ENCODE data around the gene GALNT13. TPM values are rescaled to one million over a fixed set of nuclear protein-coding genes. Genes with fewer than 3 reads are reported as not detected.

Gene GALNT13
- total RNA-seq, 1 experiment from 2014 or later: not detected

DNA sequence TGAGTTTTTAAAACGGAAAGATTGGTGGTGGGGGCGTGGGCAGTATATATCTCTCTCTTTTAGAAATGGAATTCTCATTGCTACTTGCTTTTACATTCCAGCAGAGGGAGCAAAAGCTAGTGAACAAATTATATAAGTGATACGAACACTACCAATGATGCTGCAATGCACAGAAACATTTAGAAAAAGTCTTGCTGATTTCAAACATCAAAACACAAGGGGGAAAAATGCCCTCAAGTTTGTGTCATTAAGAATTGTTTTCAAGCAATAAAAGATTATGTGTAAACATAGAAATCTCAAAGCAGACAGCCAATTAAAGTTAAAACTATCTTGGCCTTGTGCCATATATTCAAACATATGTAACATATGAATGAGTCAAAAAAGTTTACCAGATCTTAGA, 530.5 kb downstream of the GALNT13 start:
- H3K36me3 Mint-ChIP-seq (ENCODE audit: insufficient read depth, unreplicated experiment): no peaks in the 10 kb centered on the region
- H3K27ac Mint-ChIP-seq (ENCODE audit: unreplicated experiment): no peak overlapping the region
- H3K9me3 Mint-ChIP-seq (ENCODE audit: unreplicated experiment): no peaks in the 10 kb centered on the region
- peaks cover 6% of the 10 kb centered on the region for H3K4me1 Mint-ChIP-seq (ENCODE audit: low read depth, unreplicated experiment)
- Histone ChIP-seq H3K4me1 (no peaks in the 10 kb centered on the region), H3K27me3 (replicated peaks; ENCODE audit: control insufficient read depth, insufficient read depth, low read length) (no peaks in the 10 kb centered on the region), H3K4me3 (ENCODE audit: low read depth, low read length) (no peak overlapping the region), H3K9me3 (no peaks in the 10 kb centered on the region), H3K36me3 (ENCODE audit: control insufficient read depth, insufficient read depth, low read length) (no peaks in the 10 kb centered on the region)
- peak in 1 of 2 experiments; percentile 3 for DNase-seq
- BruUV-seq (replicated peaks): no TSS peak
- H3K4me3 Mint-ChIP-seq (ENCODE audit: unreplicated experiment): no peak overlapping the region
- ChIA-PET CTCF (interaction anchor here (0.5 kb wide), 1 partner anchor 906 kb away, joined by 3 read pairs; no protein-coding TSS in a partner anchor), POLR2A (no interaction called here)
- intact Hi-C loops (cut with micrococcal nuclease; ENCODE audit: unreplicated experiment): loop anchor here (1.0 kb wide), 2 partner anchors 821 to 908 kb away; no protein-coding TSS in a partner anchor
- H3K27me3 Mint-ChIP-seq (ENCODE audit: insufficient read depth, unreplicated experiment): peaks cover 5% of the 10 kb centered on the region
- TF ChIP-seq, protein P1, sequence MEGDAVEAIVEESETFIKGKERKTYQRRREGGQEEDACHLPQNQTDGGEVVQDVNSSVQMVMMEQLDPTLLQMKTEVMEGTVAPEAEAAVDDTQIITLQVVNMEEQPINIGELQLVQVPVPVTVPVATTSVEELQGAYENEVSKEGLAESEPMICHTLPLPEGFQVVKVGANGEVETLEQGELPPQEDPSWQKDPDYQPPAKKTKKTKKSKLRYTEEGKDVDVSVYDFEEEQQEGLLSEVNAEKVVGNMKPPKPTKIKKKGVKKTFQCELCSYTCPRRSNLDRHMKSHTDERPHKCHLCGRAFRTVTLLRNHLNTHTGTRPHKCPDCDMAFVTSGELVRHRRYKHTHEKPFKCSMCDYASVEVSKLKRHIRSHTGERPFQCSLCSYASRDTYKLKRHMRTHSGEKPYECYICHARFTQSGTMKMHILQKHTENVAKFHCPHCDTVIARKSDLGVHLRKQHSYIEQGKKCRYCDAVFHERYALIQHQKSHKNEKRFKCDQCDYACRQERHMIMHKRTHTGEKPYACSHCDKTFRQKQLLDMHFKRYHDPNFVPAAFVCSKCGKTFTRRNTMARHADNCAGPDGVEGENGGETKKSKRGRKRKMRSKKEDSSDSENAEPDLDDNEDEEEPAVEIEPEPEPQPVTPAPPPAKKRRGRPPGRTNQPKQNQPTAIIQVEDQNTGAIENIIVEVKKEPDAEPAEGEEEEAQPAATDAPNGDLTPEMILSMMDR (IDR thresholded peaks at IDR 0.05; ENCODE audit: insufficient read depth in 1 of 2, low read depth in 1 of 2, low read length in 1 of 2, severe bottlenecking in 1 of 2, unreplicated experiment in 1 of 2): peak in 1 of 2 experiments; percentile 60

DNA sequence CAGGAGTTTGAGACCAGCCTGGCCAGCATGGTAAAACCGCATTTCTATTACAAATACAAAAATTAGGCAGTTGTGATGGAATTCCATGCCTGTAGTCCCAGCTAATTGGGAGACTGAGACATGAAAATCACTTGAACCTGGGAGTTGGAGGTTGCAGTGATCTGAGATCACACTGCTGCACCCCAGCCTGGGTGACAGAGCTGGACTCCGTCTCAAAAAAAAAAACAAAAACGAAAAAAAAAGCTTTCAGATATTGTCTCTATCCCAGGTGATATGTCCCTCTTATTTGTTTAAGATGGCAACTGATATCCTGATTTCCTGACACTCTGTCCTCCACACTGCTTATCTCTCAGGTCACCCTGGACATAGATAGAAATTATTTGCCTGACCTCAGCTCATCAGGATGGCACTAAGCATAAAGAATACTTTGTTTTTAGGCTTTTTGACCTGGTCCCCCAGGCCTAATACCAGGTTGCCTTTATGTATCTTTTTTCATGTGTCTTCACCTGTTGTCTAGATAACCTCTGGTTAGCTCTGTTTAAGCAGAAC, 531.6 kb downstream of the GALNT13 start:
- no peaks in the 10 kb centered on the region for H3K4me1 ChIP-seq
- POLR2A ChIA-PET: no interaction called here
- no TSS peak for BruUV-seq (replicated peaks)
- H3K9me3 Mint-ChIP-seq (ENCODE audit: unreplicated experiment): no peaks in the 10 kb centered on the region
- H3K27me3 Mint-ChIP-seq (ENCODE audit: insufficient read depth, unreplicated experiment): peaks cover 5% of the 10 kb centered on the region
- CTCF ChIA-PET: no interaction called here
- H3K4me1 Mint-ChIP-seq (ENCODE audit: low read depth, unreplicated experiment): peaks cover 6% of the 10 kb centered on the region
- H3K36me3 Mint-ChIP-seq (ENCODE audit: insufficient read depth, unreplicated experiment): no peaks in the 10 kb centered on the region
- H3K36me3 ChIP-seq (ENCODE audit: control insufficient read depth, insufficient read depth, low read length): no peaks in the 10 kb centered on the region
- H3K4me3 ChIP-seq (ENCODE audit: low read depth, low read length): no peak overlapping the region
- TF ChIP-seq, protein P1 (IDR thresholded peaks at IDR 0.05; ENCODE audit: insufficient read depth in 1 of 2, low read depth in 1 of 2, low read length in 1 of 2, severe bottlenecking in 1 of 2, unreplicated experiment in 1 of 2): no peak
- H3K27me3 ChIP-seq (replicated peaks; ENCODE audit: control insufficient read depth, insufficient read depth, low read length): no peaks in the 10 kb centered on the region
- H3K4me3 Mint-ChIP-seq (ENCODE audit: unreplicated experiment): no peak overlapping the region
- no peak for DNase-seq
- H3K27ac Mint-ChIP-seq (ENCODE audit: unreplicated experiment): no peak overlapping the region
- intact Hi-C loops (cut with micrococcal nuclease; ENCODE audit: unreplicated experiment): no loop called here
- no peaks in the 10 kb centered on the region for H3K9me3 ChIP-seq

DNA sequence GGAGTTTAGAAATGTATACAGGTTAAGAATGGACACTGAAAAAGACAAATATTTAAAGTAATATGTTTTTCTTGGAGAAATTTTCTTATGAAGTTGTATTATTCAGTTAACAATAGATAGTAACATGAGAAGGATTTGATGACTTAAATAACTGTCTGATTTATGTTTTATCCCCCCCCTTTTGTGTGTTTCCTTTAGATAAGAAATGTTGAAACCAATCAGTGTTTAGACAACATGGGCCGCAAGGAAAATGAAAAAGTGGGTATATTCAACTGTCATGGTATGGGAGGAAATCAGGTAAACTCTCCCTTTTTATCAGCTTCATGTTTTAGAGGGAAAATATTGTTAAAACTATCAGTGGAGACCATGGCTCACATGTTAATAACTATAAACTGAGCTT, 537.1 kb downstream of the GALNT13 start:
- Histone ChIP-seq H3K36me3 (ENCODE audit: control insufficient read depth, insufficient read depth, low read length) (no peaks in the 10 kb centered on the region), H3K9me3 (no peaks in the 10 kb centered on the region), H3K27me3 (replicated peaks; ENCODE audit: control insufficient read depth, insufficient read depth, low read length) (no peaks in the 10 kb centered on the region), H3K4me1 (no peaks in the 10 kb centered on the region), H3K4me3 (ENCODE audit: low read depth, low read length) (no peak overlapping the region)
- BruUV-seq (replicated peaks): no TSS peak
- Mint-ChIP-seq H3K9me3 (ENCODE audit: unreplicated experiment) (no peaks in the 10 kb centered on the region), H3K27ac (ENCODE audit: unreplicated experiment) (no peak overlapping the region), H3K27me3 (ENCODE audit: insufficient read depth, unreplicated experiment) (peaks cover 13% of the 10 kb centered on the region), H3K4me3 (ENCODE audit: unreplicated experiment) (no peak overlapping the region), H3K4me1 (ENCODE audit: low read depth, unreplicated experiment) (peaks cover 2% of the 10 kb centered on the region), H3K36me3 (ENCODE audit: insufficient read depth, unreplicated experiment) (no peaks in the 10 kb centered on the region)
- ChIA-PET CTCF (no interaction called here), POLR2A (no interaction called here)
- intact Hi-C loops (cut with micrococcal nuclease; ENCODE audit: unreplicated experiment): no loop called here
- no peak for DNase-seq
- TF ChIP-seq, protein P1 (IDR thresholded peaks at IDR 0.05; ENCODE audit: insufficient read depth in 1 of 2, low read depth in 1 of 2, low read length in 1 of 2, severe bottlenecking in 1 of 2, unreplicated experiment in 1 of 2): no peak

Data from Caco-2 (cell line).